Activated naive CD4-positive, alpha-beta T cell treated with anti-CD3 and anti-CD28 coated beads for 36 hours (primary cell): Measurements from ENCODE around the gene ARF3. TPM values are rescaled to one million over a fixed set of nuclear protein-coding genes. Genes with fewer than 3 reads are reported as not detected.

ENCODE experiments used
- CTCF ChIA-PET: fragments of 350-600 bp; sonication (Branson Sonifier 250); formaldehyde crosslinking; loops from one replicate; lab custom pipeline; 2021; ENCODE audit warnings: antibody characterized with exemption; lab: Charles Lee
- DNase-seq: peaks from one replicate; pipeline ENCODE4 v3.0.0-alpha.2; 2020
- H3K27ac Mint-ChIP-seq: one replicate; pipeline ENCODE4 v1.8.0; 2021; ENCODE audit warnings: mild to moderate bottlenecking, mixed read lengths
- H3K27me3 Mint-ChIP-seq: one replicate; pipeline ENCODE4 v1.8.0; 2021; ENCODE audit warnings: low read depth, mixed read lengths
- H3K36me3 Mint-ChIP-seq: one replicate; pipeline ENCODE4 v1.8.0; 2021; ENCODE audit warnings: low read depth, mixed read lengths
- H3K4me1 Mint-ChIP-seq: one replicate; pipeline ENCODE4 v1.8.0; 2021; ENCODE audit warnings: low read depth, mixed read lengths
- H3K4me3 Mint-ChIP-seq: one replicate; pipeline ENCODE4 v1.8.0; 2021; ENCODE audit warnings: mild to moderate bottlenecking, moderate library complexity, mixed read lengths
- H3K9me3 Mint-ChIP-seq: one replicate; pipeline ENCODE4 v1.8.0; 2021; ENCODE audit warnings: mixed read lengths
- intact Hi-C: fragments of 100-400 bp; cut with micrococcal nuclease; formaldehyde crosslinking; loops from one replicate; pipeline ENCODE4 v1.15.1; 2023
- total RNA-seq, 2 experiments: library from RNA; stranded (reverse); gene quantifications; one replicate each; pipeline ENCODE4 v1.2.3, GENCODE V29; 2021

The ARF3 gene
- total RNA-seq, 2 experiments from 2014 or later, result 84.4 to 87.3 TPM

DNA sequence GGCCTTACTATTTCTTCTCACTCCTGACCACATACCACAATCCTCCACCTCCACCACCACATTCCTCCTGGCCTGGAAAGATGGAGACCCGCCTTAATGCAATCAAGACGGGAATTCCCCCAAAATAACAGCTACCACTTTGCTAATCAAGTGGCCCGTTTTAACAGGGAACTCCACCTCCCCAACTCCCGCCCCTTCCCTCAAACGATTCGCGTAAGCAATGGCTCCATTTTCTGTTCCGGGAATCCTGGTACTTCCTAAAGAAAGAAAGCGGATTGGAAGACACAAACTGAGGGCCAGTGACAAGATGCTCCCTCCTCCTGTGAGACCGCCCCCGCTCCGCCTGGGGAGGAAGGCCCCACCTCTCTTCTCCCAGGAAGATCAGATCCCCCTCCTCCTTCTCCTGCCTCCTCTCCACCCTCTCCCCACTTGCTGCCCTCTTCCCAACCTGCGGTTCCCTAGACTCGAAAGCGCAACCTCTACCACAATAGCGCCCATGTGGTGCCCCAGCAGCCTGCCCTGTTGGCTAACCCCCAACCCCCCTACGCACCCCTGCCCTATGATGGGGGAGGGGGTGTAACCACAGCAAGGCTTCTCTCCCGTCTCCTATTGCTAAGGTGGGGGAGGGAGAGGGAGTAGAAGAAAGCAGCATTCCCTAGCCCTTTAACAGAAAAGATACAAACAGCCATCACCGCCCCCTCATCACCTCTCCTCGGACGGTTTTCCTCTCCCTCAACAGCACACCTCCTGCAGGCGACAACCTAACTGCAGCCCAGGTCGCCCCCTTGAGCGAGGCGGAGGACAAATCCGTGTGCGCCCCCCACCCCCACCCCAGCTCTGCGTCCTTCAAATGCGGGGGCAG is 777 bp downstream of the ARF3 start:
- H3K27ac Mint-ChIP-seq, result peak overlapping the region; percentile 86
- H3K4me1 Mint-ChIP-seq, result peaks cover 29% of the 10 kb centered on the region
- intact Hi-C loops, result loop anchor here (1.0 to 2.0 kb wide), 3 partner anchors 14 to 232 kb away; partner anchors contain the start of genes DDX23, TUBA1A and WNT10B

DNA sequence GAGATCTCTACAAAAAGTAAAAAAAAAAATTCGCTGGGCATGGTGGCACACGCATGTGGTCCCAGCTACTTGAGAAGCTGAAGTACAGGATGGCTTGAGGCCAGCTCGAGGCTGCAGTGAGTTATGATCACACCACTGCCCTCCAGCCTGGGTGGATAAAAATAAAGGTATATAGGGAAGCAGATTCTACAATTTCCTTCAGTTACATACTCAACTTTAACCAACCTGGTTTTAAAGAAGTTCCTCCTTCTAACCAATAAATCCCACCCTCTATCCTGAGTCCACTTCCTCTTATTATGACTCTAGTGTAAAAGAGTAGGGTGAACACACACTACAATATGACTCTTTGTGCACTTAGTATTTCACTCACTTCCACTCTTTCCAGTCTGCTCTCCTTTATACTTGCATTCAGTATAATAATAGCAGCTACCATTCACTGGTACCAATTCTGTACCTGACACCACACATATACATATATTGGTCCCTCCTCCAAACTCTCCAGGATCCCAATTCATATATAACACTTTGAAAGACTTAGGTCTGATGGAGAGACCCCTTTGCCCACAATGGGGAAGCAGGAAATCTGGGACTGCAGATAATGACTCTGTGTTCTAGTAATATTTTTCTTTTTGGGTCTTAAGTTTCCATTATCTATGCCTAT is 2.3 kb downstream of the ARF3 start:
- CTCF ChIA-PET, result interaction anchor here (0.7 to 3.5 kb wide), 11 partner anchors 14 to 102 kb away, joined by 3 to 19 read pairs (median 4); a partner anchor contains a TSS
- peaks cover 9% of the 10 kb centered on the region for H3K36me3 Mint-ChIP-seq
- peaks cover 29% of the 10 kb centered on the region for H3K4me1 Mint-ChIP-seq
- no peaks in the 10 kb centered on the region for H3K9me3 Mint-ChIP-seq
- H3K27me3 Mint-ChIP-seq, result peaks cover 2% of the 10 kb centered on the region
- no peak overlapping the region for H3K4me3 Mint-ChIP-seq
- H3K27ac Mint-ChIP-seq, result no peak overlapping the region
- no peak for DNase-seq
- intact Hi-C loops, result no loop called here

More for the DNA sequence above, 777 bp downstream of the ARF3 start:
- CTCF ChIA-PET, result interaction anchor here (0.9 to 3.5 kb wide), 10 partner anchors 12 to 103 kb away, joined by 3 to 19 read pairs (median 8); partner anchors contain the start of gene WNT1
- no peaks in the 10 kb centered on the region for H3K9me3 Mint-ChIP-seq
- peaks cover 2% of the 10 kb centered on the region for H3K27me3 Mint-ChIP-seq
- H3K4me3 Mint-ChIP-seq, result peak overlapping the region; percentile 97
- peaks cover 9% of the 10 kb centered on the region for H3K36me3 Mint-ChIP-seq
- peak; percentile 57 for DNase-seq

DNA sequence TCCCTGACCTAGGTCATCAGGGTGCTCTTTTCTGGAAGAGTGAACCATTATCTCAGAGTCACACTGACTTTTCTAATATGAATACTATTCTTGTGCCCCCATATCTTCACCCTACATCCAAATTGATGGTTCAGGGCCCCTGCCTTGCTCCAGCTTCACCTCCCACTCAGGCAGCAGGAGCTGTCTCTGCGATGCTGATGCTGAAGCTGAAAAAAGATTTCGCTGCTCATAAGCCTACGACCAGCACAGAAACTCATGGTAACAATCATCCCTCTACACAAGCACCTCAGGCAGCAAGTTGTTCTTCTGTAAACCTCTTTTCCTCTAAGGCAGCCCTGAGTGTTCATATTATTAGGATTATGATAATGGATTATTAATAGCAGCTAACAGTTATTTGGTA is 3.2 kb downstream of the ARF3 start:
- no peak overlapping the region for H3K27ac Mint-ChIP-seq
- intact Hi-C loops, result no loop called here
- H3K27me3 Mint-ChIP-seq, result no peaks in the 10 kb centered on the region
- no peak for DNase-seq
- no peak overlapping the region for H3K4me3 Mint-ChIP-seq
- CTCF ChIA-PET, result interaction anchor here (0.7 kb wide), 1 partner anchor 30 kb away, joined by 3 read pairs; no protein-coding TSS in a partner anchor
- no peaks in the 10 kb centered on the region for H3K9me3 Mint-ChIP-seq
- H3K4me1 Mint-ChIP-seq, result peaks cover 30% of the 10 kb centered on the region
- peaks cover 9% of the 10 kb centered on the region for H3K36me3 Mint-ChIP-seq

DNA sequence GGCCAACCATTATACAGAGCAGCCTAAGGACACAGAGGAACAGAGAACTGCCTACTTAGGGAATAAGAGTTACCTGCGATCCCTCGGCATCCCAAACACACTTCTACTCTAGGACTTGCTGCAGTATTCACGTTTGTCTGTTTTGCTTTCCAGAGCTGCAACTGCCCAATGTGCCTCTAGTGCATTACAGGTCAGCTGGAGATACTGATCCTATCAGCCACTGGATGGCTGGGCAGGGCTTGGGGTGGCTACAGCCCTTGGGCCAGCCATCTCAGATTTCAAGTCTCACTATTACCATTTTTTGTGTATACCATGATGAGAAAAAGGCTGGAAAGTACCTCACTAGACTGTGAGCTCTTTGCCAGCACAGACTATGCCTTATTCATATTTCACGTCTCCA is 4.6 kb downstream of the ARF3 start:
- Mint-ChIP-seq H3K4me3 (no peak overlapping the region), H3K27me3 (no peaks in the 10 kb centered on the region), H3K4me1 (peaks cover 33% of the 10 kb centered on the region), H3K9me3 (no peaks in the 10 kb centered on the region), H3K36me3 (peaks cover 13% of the 10 kb centered on the region), H3K27ac (no peak overlapping the region)
- no peak for DNase-seq
- CTCF ChIA-PET, result interaction anchor here (0.6 to 1.9 kb wide), 7 partner anchors 19 to 145 kb away, joined by 3 to 7 read pairs (median 3); partner anchors contain the start of gene WNT1
- intact Hi-C loops, result no loop called here

DNA sequence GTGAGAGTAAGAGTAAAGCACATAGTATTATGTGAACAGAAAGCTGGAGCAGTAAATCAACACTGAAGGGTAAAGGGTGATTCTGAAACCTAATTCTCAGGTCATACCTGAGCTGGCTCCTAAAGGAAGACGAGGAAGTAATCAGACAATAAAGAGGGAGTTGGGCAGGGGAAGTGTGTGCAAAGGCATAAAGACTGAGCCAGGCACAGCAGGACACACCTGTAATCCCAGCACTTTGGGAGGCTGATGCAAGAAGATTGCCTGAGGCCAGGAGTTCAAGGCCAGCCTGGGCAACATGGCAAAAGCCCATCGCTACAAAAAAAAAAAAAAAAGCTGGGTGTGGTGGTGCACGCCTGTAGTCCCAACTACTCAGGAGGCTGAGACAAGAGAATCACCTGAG is 9.6 kb downstream of the ARF3 start:
- no peak for DNase-seq
- CTCF ChIA-PET, result interaction anchor here (1.0 to 1.4 kb wide), 4 partner anchors 10 to 144 kb away, joined by 4 to 7 read pairs (median 4); no protein-coding TSS in a partner anchor
- Mint-ChIP-seq H3K36me3 (peaks cover 9% of the 10 kb centered on the region), H3K4me1 (peaks cover 10% of the 10 kb centered on the region), H3K4me3 (no peak overlapping the region), H3K27me3 (no peaks in the 10 kb centered on the region), H3K9me3 (no peaks in the 10 kb centered on the region), H3K27ac (no peak overlapping the region)
- intact Hi-C loops, result no loop called here

DNA sequence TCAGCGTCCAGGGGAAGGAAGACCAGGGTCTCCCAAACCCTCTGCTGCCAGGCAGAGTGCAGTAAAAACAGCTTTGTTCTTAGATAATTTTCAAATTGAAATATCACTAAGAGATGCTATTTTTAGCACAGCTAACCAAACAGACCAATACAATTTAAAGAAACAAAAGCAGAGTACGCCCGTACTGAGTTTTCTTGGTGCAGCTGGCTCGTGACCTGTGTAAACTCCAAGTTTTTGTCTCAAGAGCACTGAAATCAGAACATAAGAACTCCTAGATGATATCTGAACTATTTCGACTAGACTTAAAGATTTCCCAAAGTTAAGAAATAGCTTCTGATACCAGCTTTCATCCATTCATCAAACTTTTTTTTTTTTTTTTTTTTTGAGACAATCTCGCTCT is 10.3 kb downstream of the ARF3 start:
- intact Hi-C loops, result no loop called here
- no peaks in the 10 kb centered on the region for H3K27me3 Mint-ChIP-seq
- peaks cover 11% of the 10 kb centered on the region for H3K36me3 Mint-ChIP-seq
- H3K27ac Mint-ChIP-seq, result no peak overlapping the region
- CTCF ChIA-PET, result interaction anchor here (0.6 to 1.4 kb wide), 4 partner anchors 9 to 41 kb away, joined by 3 to 7 read pairs (median 4); no protein-coding TSS in a partner anchor
- no peaks in the 10 kb centered on the region for H3K9me3 Mint-ChIP-seq
- peaks cover 10% of the 10 kb centered on the region for H3K4me1 Mint-ChIP-seq
- DNase-seq, result no peak
- no peak overlapping the region for H3K4me3 Mint-ChIP-seq

DNA sequence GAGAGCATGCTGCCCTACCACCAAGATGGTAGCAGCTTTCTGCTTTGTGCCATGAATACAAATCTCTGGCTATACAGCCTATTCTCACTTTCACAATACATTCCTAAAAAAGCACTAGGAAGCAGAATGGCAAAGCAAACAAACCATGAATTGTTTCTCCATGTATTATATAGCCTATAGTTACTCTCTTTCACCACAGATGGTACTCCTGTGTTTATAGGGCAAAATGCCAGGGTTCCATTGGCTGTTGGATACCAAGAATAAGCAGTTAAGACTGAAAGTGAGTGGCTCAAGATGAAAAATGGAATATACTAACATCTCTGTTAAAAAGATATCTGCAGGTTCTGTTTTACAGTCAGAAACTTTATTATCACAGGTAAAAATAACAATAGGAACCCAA is 11.1 kb downstream of the ARF3 start:
- Mint-ChIP-seq H3K27me3 (no peaks in the 10 kb centered on the region), H3K4me1 (peaks cover 10% of the 10 kb centered on the region), H3K36me3 (peaks cover 11% of the 10 kb centered on the region), H3K9me3 (no peaks in the 10 kb centered on the region), H3K27ac (no peak overlapping the region), H3K4me3 (no peak overlapping the region)
- DNase-seq, result no peak
- intact Hi-C loops, result no loop called here
- CTCF ChIA-PET, result interaction anchor here (0.5 to 2.8 kb wide), 4 partner anchors 10 to 92 kb away, joined by 3 to 14 read pairs (median 4); a partner anchor contains a TSS

GRCh38 chr12:48943221-48943620 is 14.1 kb downstream of the ARF3 start:
- H3K27me3 Mint-ChIP-seq, result no peaks in the 10 kb centered on the region
- intact Hi-C loops, result no loop called here
- peaks cover 4% of the 10 kb centered on the region for H3K4me1 Mint-ChIP-seq
- CTCF ChIA-PET, result interaction anchor here (1.0 to 2.1 kb wide), 3 partner anchors 34 to 89 kb away, joined by 3 to 13 read pairs (median 7); partner anchors contain the start of gene WNT1
- no peak overlapping the region for H3K4me3 Mint-ChIP-seq
- H3K27ac Mint-ChIP-seq, result no peak overlapping the region
- no peak for DNase-seq
- H3K36me3 Mint-ChIP-seq, result peaks cover 11% of the 10 kb centered on the region
- no peaks in the 10 kb centered on the region for H3K9me3 Mint-ChIP-seq

GRCh38 chr12:48940181-48940580 is 17.1 kb downstream of the ARF3 start:
- Mint-ChIP-seq H3K36me3 (peaks cover 9% of the 10 kb centered on the region), H3K27me3 (no peaks in the 10 kb centered on the region), H3K4me1 (peaks cover 2% of the 10 kb centered on the region), H3K27ac (no peak overlapping the region), H3K9me3 (no peaks in the 10 kb centered on the region), H3K4me3 (no peak overlapping the region)
- intact Hi-C loops, result no loop called here
- no peak for DNase-seq
- CTCF ChIA-PET, result interaction anchor here (0.6 to 3.0 kb wide), 10 partner anchors 10 to 121 kb away, joined by 3 to 22 read pairs (median 4); partner anchors contain the start of genes DDX23 and FKBP11

DNA sequence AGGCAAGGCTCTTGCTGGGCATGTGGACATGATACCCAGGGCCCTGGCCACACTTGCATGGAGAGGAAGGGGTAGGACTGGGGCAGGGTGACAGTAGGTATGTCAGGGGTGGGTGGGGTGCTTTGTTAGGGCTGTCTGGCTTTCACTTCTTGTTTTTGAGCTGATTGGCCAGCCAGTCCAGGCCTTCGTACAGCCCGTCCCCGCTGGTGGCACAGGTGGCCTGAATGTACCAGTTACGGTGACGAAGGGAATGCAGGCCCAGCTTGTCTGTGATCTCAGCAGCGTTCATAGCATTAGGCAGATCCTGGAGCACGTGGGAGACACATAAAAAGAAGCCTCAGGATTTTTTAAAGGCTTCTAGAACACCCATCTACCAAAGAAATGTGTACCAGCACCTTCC is 18.5 kb downstream of the ARF3 start:
- Mint-ChIP-seq H3K27me3 (no peaks in the 10 kb centered on the region), H3K9me3 (no peaks in the 10 kb centered on the region), H3K36me3 (peaks cover 11% of the 10 kb centered on the region), H3K27ac (no peak overlapping the region), H3K4me1 (peaks cover 8% of the 10 kb centered on the region), H3K4me3 (no peak overlapping the region)
- DNase-seq, result no peak
- CTCF ChIA-PET, result interaction anchor here (0.8 to 3.0 kb wide), 6 partner anchors 8 to 86 kb away, joined by 3 to 22 read pairs (median 6); partner anchors contain the start of genes DDX23 and FKBP11
- intact Hi-C loops, result loop anchor here (5.0 kb wide), 1 partner anchor 187 kb away; no protein-coding TSS in a partner anchor

DNA sequence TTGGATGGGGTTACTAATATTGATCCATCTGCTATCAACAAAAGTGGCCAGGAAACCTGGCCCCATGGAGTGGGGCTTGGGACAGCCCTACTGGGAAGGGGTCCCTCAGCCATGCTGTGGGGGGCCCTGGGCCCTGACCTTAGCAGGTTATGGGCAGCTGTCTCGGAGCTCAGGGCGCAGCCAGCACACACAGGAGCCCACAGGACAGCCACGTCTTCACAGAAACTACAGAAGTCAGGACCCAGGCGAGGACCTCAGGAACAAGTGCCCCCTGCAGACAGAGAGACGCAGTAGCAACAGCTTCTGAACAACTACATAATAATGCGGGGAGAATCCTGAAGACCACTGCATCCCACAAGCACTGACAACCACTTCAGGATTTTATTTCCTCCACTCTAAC is 20.1 kb downstream of the ARF3 start:
- CTCF ChIA-PET, result interaction anchor here (0.7 to 5.1 kb wide), 8 partner anchors 11 to 84 kb away, joined by 3 to 35 read pairs (median 4); partner anchors contain the start of genes DDX23 and FKBP11
- Mint-ChIP-seq H3K4me1 (peaks cover 10% of the 10 kb centered on the region), H3K27me3 (no peaks in the 10 kb centered on the region), H3K36me3 (peaks cover 9% of the 10 kb centered on the region), H3K27ac (no peak overlapping the region), H3K4me3 (no peak overlapping the region), H3K9me3 (no peaks in the 10 kb centered on the region)
- DNase-seq, result no peak
- intact Hi-C loops, result loop anchor here (5.0 kb wide), 1 partner anchor 185 kb away; no protein-coding TSS in a partner anchor
